AG09309 (cell line): Measurements from ENCODE around the gene TBX15.

Experiments
- DNase-seq: peaks from one replicate; pipeline ENCODE4 v3.0.0-alpha.2; 2010; ENCODE audit warnings: low read depth
- H3K4me3 ChIP-seq: 2 replicates; pipeline ENCODE4 v1.5.1; 2011; ENCODE audit warnings: mild to moderate bottlenecking, low read depth, low read length, moderate library complexity; ENCODE audit not compliant: control insufficient read depth
- TF ChIP-seq, protein P1 (sequence below): IDR thresholded peaks from 2 replicates; pipeline ENCODE4 v1.5.1; 2011; ENCODE audit warnings: mild to moderate bottlenecking, low read depth, low read length, inconsistent platforms; ENCODE audit not compliant: insufficient read depth, control insufficient read depth; ENCODE audit errors: missing control alignments

Gene TBX15

DNA sequence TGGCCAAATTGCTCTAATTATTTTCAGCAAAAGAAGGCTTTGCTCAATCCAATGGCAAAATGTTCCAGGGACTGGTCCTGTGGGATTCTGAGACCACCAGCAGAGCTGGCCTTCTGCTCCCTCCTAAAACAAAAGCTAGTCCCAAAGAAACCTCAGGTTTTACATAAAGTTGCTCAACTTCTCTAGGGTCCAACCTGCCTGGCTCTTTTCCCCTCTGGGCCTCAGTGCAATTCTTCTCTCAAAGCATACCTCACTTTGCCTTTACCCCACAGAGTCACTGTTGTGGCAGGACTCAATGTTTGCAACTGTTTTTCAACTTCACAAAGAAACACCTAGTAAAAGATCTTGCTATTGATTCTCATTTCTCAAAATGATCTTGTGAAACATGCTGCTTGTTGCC, 39.8 kb downstream of the TBX15 start:
- no peak overlapping the region for H3K4me3 ChIP-seq
- TF ChIP-seq, protein P1, sequence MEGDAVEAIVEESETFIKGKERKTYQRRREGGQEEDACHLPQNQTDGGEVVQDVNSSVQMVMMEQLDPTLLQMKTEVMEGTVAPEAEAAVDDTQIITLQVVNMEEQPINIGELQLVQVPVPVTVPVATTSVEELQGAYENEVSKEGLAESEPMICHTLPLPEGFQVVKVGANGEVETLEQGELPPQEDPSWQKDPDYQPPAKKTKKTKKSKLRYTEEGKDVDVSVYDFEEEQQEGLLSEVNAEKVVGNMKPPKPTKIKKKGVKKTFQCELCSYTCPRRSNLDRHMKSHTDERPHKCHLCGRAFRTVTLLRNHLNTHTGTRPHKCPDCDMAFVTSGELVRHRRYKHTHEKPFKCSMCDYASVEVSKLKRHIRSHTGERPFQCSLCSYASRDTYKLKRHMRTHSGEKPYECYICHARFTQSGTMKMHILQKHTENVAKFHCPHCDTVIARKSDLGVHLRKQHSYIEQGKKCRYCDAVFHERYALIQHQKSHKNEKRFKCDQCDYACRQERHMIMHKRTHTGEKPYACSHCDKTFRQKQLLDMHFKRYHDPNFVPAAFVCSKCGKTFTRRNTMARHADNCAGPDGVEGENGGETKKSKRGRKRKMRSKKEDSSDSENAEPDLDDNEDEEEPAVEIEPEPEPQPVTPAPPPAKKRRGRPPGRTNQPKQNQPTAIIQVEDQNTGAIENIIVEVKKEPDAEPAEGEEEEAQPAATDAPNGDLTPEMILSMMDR: no peak
- DNase-seq: no peak

DNA sequence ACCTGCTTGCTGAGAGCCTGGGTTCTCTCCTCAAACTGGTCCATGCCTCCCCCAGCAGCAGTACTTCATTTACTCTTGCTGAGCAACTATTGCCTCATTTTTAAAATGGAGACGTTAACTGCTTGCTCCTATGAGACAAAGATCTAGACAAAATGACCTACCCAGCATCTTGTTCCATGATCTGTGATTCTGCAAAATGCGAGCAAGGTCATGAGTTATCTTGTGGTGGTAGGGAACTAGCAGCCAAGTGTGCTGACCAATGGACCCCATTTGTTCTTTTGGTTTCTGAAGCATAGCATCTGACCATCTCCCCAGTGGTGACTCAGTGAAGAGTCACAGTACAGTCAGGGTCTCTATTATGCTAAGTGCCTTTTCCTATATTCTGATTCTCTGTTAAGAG, 40.4 kb downstream of the TBX15 start:
- DNase-seq: no peak
- no peak overlapping the region for H3K4me3 ChIP-seq
- TF ChIP-seq, protein P1: no peak

DNA sequence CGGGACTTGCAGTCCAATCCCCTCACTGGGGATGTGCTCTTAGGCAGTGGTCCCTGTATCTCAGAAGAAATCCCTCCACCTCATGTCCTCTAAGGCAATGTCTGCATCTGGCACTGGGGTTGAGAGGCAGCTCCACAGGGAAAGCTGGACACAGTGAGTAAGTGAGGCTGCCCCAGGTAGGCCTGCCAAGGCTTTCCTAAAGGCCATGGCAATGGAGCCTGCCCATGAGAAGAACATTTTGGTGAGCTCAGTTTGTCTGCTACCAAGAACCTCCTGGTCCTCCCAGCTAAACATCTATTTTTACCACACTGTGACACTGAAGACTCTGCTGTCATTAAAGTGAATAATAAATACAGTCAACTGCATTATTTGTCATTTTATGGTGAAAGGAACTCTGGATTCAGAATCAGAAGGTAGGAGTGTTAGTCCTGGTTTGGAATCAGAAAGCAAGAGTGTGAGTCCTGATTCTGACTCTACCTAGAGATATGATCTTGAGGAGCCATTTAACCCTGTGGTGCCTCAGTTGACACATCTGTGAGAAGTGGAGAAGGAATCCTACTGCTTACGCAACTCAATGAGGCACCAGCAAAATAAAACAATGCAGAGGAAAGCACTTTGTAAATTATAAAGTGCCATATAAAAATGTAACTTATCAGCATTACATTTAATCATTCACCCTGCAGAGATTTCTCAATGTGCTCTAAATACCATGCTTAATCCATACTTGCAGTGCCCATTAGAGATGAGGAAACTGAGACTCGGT, 41.0 kb downstream of the TBX15 start:
- TF ChIP-seq, protein P1: no peak
- DNase-seq: no peak
- no peak overlapping the region for H3K4me3 ChIP-seq

DNA sequence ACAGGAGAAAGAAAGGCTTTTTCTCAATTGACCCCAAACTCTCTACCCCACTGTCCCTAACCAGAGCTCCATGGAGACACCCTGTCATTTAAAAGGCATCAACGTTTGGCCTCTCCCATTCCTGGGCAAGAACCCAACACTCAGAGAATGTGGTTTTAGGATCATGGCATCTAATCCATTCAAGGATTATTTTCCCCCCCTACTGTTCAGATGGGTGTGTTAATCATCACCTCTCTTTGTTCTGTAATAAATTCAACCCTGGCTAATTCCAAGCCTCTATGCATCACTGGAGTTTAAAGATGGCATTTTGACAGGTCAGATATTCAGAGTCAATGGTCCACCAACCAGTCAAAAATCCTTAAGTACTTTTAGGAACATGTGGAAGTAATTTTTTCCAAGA, 42.7 kb downstream of the TBX15 start:
- no peak for DNase-seq
- H3K4me3 ChIP-seq: no peak overlapping the region
- TF ChIP-seq, protein P1: no peak

DNA sequence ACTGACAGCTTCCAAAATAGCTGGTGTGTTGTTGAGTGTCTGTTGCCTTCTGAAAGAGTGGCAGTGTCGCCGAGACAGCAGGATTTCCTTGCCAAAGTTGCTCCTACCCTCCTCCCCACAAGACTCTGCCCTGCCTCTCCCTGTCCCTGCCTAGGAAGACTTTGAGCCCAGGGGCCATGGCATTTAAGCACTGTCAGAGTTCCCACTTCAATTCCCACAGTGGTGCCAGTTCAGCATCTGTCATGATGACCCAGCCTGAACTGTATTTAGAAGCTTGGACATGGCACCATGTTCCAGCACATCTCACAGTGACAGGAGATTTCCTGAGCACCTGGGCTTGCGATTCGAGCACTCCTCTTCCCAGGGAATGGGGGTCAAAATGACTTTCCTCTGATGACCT, 43.6 kb downstream of the TBX15 start:
- TF ChIP-seq, protein P1: no peak
- no peak overlapping the region for H3K4me3 ChIP-seq
- DNase-seq: no peak

DNA sequence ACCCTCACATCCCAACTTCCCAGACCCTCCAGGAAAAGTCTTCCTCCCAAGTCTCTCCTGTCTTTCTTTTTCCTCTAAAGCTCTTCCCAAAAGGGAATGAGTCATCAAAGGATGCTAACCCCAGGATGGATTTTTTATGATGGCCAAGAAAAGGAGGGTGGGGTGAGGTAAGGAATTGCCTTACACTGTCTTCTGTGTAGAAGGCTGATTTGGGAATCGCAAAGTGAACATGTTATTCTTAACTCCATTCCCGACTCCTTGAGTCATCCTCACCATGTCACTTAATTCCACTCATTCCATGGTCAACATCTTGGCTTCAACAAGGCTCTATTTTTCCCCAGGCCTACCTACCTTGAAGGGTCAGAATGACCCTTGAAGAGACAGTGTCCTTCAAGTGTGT, 44.0 kb downstream of the TBX15 start:
- no peak overlapping the region for H3K4me3 ChIP-seq
- no peak for DNase-seq
- TF ChIP-seq, protein P1: no peak
